ENCODE measurements around the gene GALNT5.

GRCh38 chr2:157361526-157361925, 104.0 kb downstream of the GALNT5 start:
- TF ChIP-seq POLR2A (IDR thresholded peaks at IDR 0.05), result no peak
- TF ChIP-seq CTCF (IDR thresholded peaks at IDR 0.05), result no peak
